ENCODE results near the gene MLLT1. TPM values are rescaled to one million over a fixed set of nuclear protein-coding genes. Genes with fewer than 3 reads are reported as not detected.

MLLT1 gene
- total RNA-seq, 2 experiments from 2014 or later = 17.5 to 56.0 TPM

GRCh38 chr19:6242677-6243076 is 37.1 kb downstream of the MLLT1 start:
- no peak for DNase-seq (ENCODE audit: low spot score)
- Histone ChIP-seq H4K20me1 (ENCODE audit: insufficient read depth, low read length) (no peaks in the 10 kb centered on the region), H3K79me2 (ENCODE audit: insufficient read depth, low read depth, low read length) (peaks cover 54% of the 10 kb centered on the region), H2AFZ (ENCODE audit: low read length) (no peak overlapping the region), H3K4me1 (ENCODE audit: insufficient read depth, low read length, poor library complexity, severe bottlenecking) (peaks cover 33% of the 10 kb centered on the region), H3K27ac (ENCODE audit: low read depth, low read length, poor library complexity, severe bottlenecking) (no peak overlapping the region), H3K9me2 (ENCODE audit: insufficient read depth, low read length) (no peaks in the 10 kb centered on the region), H3K4me2 (ENCODE audit: low read length) (no peak overlapping the region), H3K9me3 (ENCODE audit: low read length) (peaks cover 13% of the 10 kb centered on the region; the same call in 1 of the 2 replicates), H3K36me3 (ENCODE audit: insufficient read depth, low read length) (peaks cover 21% of the 10 kb centered on the region), H3K4me3 (ENCODE audit: low read depth, low read length, poor library complexity, severe bottlenecking) (no peak overlapping the region)
- TF ChIP-seq EZH2phosphoT487 (IDR thresholded peaks at IDR 0.05; ENCODE audit: borderline replicate concordance, low read depth, low read length) (no peak), CTCF (conservative IDR thresholded peaks at IDR 0.05; ENCODE audit: low read length) (no peak)
- POLR2A ChIA-PET = no interaction called here
- no TSS peak for BruUV-seq (replicated peaks)
- CTCF ChIA-PET (ENCODE audit: unreplicated experiment) = no interaction called here
- intact Hi-C loops (cut with micrococcal nuclease; ENCODE audit: unreplicated experiment) = no loop called here

- ChIA-PET CTCF (ENCODE audit: unreplicated experiment) (no interaction called here), POLR2A (no interaction called here)
- no peak overlapping the region for H3K27ac ChIP-seq (ENCODE audit: low read depth, low read length, poor library complexity, severe bottlenecking)
- H3K9me3 ChIP-seq (ENCODE audit: low read length) = peaks cover 7% of the 10 kb centered on the region; the same call in 1 of the 2 replicates
- H3K9me2 ChIP-seq (ENCODE audit: insufficient read depth, low read length) = no peaks in the 10 kb centered on the region
- intact Hi-C loops (cut with micrococcal nuclease; ENCODE audit: unreplicated experiment) = no loop called here
- TF ChIP-seq EZH2phosphoT487 (IDR thresholded peaks at IDR 0.05; ENCODE audit: borderline replicate concordance, low read depth, low read length) (no peak), CTCF (conservative IDR thresholded peaks at IDR 0.05; ENCODE audit: low read length) (no peak)
- no peak for DNase-seq (ENCODE audit: low spot score)
- no peak overlapping the region for H2AFZ ChIP-seq (ENCODE audit: low read length)
- H3K4me1 ChIP-seq (ENCODE audit: insufficient read depth, low read length, poor library complexity, severe bottlenecking) = peaks cover 33% of the 10 kb centered on the region
- no peaks in the 10 kb centered on the region for H4K20me1 ChIP-seq (ENCODE audit: insufficient read depth, low read length)
- H3K4me3 ChIP-seq (ENCODE audit: low read depth, low read length, poor library complexity, severe bottlenecking) = no peak overlapping the region
- H3K79me2 ChIP-seq (ENCODE audit: insufficient read depth, low read depth, low read length) = peaks cover 46% of the 10 kb centered on the region
- H3K36me3 ChIP-seq (ENCODE audit: insufficient read depth, low read length) = peaks cover 13% of the 10 kb centered on the region
- no TSS peak for BruUV-seq (replicated peaks)
- no peak overlapping the region for H3K4me2 ChIP-seq (ENCODE audit: low read length)
Observed at GRCh38 chr19:6241680-6242377, 37.9 kb downstream of the MLLT1 start.

- Histone ChIP-seq H2AFZ (ENCODE audit: low read length) (no peak overlapping the region), H3K79me2 (ENCODE audit: insufficient read depth, low read depth, low read length) (peaks cover 38% of the 10 kb centered on the region), H3K27ac (ENCODE audit: low read depth, low read length, poor library complexity, severe bottlenecking) (no peak overlapping the region), H3K4me2 (ENCODE audit: low read length) (no peak overlapping the region), H3K9me3 (ENCODE audit: low read length) (peaks cover 4% of the 10 kb centered on the region; the same call in 1 of the 2 replicates), H3K4me3 (ENCODE audit: low read depth, low read length, poor library complexity, severe bottlenecking) (no peak overlapping the region), H4K20me1 (ENCODE audit: insufficient read depth, low read length) (no peaks in the 10 kb centered on the region), H3K36me3 (ENCODE audit: insufficient read depth, low read length) (peaks cover 5% of the 10 kb centered on the region), H3K9me2 (ENCODE audit: insufficient read depth, low read length) (no peaks in the 10 kb centered on the region), H3K4me1 (ENCODE audit: insufficient read depth, low read length, poor library complexity, severe bottlenecking) (peaks cover 30% of the 10 kb centered on the region)
- POLR2A ChIA-PET = no interaction called here
- BruUV-seq (replicated peaks) = no TSS peak
- no peak for DNase-seq (ENCODE audit: low spot score)
- intact Hi-C loops (cut with micrococcal nuclease; ENCODE audit: unreplicated experiment) = no loop called here
- CTCF ChIA-PET (ENCODE audit: unreplicated experiment) = no interaction called here
- TF ChIP-seq CTCF (conservative IDR thresholded peaks at IDR 0.05; ENCODE audit: low read length) (no peak), EZH2phosphoT487 (IDR thresholded peaks at IDR 0.05; ENCODE audit: borderline replicate concordance, low read depth, low read length) (no peak)
Observed at GRCh38 chr19:6241056-6241455, 38.7 kb downstream of the MLLT1 start.

Measured in OCI-LY7 (cell line).